ENCODE data around the gene PRKN. TPM values are rescaled to one million over a fixed set of nuclear protein-coding genes. Genes with fewer than 3 reads are reported as not detected.

Gene PRKN
- total RNA-seq, 1 experiment from 2014 or later = 0.34 TPM

DNA sequence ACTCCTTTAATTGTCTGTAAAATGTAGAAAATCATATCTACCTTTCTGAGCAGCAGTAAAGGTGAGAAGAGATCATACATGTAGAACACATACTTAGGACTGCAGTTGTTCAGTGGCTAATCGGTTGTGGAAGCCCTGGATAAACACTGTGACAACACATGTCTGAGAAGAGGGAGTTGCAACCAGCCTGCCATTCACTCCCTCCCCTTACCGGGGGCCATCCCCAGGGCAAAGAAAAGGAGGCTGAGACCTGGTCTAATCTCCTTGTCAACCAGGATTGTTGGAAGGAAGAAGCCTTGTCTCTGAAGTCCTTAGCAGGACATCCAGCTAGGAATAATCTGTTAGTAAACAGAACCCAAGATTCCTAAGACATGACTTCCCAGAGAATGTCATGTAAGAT lies 991.2 kb downstream of the PRKN start:
- TF ChIP-seq, protein P1, sequence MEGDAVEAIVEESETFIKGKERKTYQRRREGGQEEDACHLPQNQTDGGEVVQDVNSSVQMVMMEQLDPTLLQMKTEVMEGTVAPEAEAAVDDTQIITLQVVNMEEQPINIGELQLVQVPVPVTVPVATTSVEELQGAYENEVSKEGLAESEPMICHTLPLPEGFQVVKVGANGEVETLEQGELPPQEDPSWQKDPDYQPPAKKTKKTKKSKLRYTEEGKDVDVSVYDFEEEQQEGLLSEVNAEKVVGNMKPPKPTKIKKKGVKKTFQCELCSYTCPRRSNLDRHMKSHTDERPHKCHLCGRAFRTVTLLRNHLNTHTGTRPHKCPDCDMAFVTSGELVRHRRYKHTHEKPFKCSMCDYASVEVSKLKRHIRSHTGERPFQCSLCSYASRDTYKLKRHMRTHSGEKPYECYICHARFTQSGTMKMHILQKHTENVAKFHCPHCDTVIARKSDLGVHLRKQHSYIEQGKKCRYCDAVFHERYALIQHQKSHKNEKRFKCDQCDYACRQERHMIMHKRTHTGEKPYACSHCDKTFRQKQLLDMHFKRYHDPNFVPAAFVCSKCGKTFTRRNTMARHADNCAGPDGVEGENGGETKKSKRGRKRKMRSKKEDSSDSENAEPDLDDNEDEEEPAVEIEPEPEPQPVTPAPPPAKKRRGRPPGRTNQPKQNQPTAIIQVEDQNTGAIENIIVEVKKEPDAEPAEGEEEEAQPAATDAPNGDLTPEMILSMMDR (IDR thresholded peaks at IDR 0.05; ENCODE audit: insufficient read depth in 1 of 2, low read depth in 1 of 2, low read length in 1 of 2, severe bottlenecking in 1 of 2, unreplicated experiment in 1 of 2) = no peak
- ChIA-PET CTCF (no interaction called here), POLR2A (no interaction called here)
- DNase-seq = no peak
- no TSS peak for BruUV-seq (replicated peaks)
- H3K4me1 Mint-ChIP-seq (ENCODE audit: low read depth, unreplicated experiment) = no peaks in the 10 kb centered on the region
- H3K4me3 ChIP-seq (ENCODE audit: low read depth, low read length) = no peak overlapping the region
- intact Hi-C loops (cut with micrococcal nuclease; ENCODE audit: unreplicated experiment) = no loop called here
- no peaks in the 10 kb centered on the region for H3K27me3 ChIP-seq (replicated peaks; ENCODE audit: control insufficient read depth, insufficient read depth, low read length)
- H3K9me3 Mint-ChIP-seq (ENCODE audit: unreplicated experiment) = no peaks in the 10 kb centered on the region
- H3K27me3 Mint-ChIP-seq (ENCODE audit: insufficient read depth, unreplicated experiment) = peaks cover 7% of the 10 kb centered on the region
- no peaks in the 10 kb centered on the region for H3K9me3 ChIP-seq
- H3K4me3 Mint-ChIP-seq (ENCODE audit: unreplicated experiment) = no peak overlapping the region
- H3K36me3 ChIP-seq (ENCODE audit: control insufficient read depth, insufficient read depth, low read length) = no peaks in the 10 kb centered on the region
- no peaks in the 10 kb centered on the region for H3K4me1 ChIP-seq
- H3K27ac Mint-ChIP-seq (ENCODE audit: unreplicated experiment) = no peak overlapping the region
- H3K36me3 Mint-ChIP-seq (ENCODE audit: insufficient read depth, unreplicated experiment) = no peaks in the 10 kb centered on the region

DNA sequence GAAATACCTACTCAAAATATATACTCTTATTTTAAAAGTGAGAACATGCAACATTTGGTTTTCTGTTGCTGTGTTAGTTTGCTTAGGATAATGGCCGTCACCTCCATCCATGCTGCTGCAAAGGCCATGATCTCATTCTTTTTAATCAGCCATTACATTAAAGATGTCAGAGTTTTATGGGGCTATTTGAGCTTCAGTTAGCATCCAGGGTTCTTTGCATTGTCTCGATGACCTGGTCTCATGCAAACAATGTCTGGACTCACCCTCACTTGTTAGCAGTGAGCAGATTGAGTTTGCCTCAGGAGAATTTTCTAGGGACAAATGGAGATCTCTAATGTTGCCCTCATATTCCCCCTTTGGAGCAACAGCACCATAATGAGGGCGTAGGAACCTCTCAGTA lies 995.0 kb downstream of the PRKN start:
- H3K9me3 Mint-ChIP-seq (ENCODE audit: unreplicated experiment) = no peaks in the 10 kb centered on the region
- Histone ChIP-seq H3K4me1 (no peaks in the 10 kb centered on the region), H3K9me3 (no peaks in the 10 kb centered on the region), H3K27me3 (replicated peaks; ENCODE audit: control insufficient read depth, insufficient read depth, low read length) (no peaks in the 10 kb centered on the region), H3K4me3 (ENCODE audit: low read depth, low read length) (no peak overlapping the region), H3K36me3 (ENCODE audit: control insufficient read depth, insufficient read depth, low read length) (no peaks in the 10 kb centered on the region)
- peaks cover 7% of the 10 kb centered on the region for H3K27me3 Mint-ChIP-seq (ENCODE audit: insufficient read depth, unreplicated experiment)
- ChIA-PET POLR2A (no interaction called here), CTCF (no interaction called here)
- no peaks in the 10 kb centered on the region for H3K36me3 Mint-ChIP-seq (ENCODE audit: insufficient read depth, unreplicated experiment)
- intact Hi-C loops (cut with micrococcal nuclease; ENCODE audit: unreplicated experiment) = no loop called here
- no peak for DNase-seq
- no peak overlapping the region for H3K27ac Mint-ChIP-seq (ENCODE audit: unreplicated experiment)
- TF ChIP-seq, protein P1 (IDR thresholded peaks at IDR 0.05; ENCODE audit: insufficient read depth in 1 of 2, low read depth in 1 of 2, low read length in 1 of 2, severe bottlenecking in 1 of 2, unreplicated experiment in 1 of 2) = no peak
- no peaks in the 10 kb centered on the region for H3K4me1 Mint-ChIP-seq (ENCODE audit: low read depth, unreplicated experiment)
- no peak overlapping the region for H3K4me3 Mint-ChIP-seq (ENCODE audit: unreplicated experiment)
- BruUV-seq (replicated peaks) = no TSS peak

DNA sequence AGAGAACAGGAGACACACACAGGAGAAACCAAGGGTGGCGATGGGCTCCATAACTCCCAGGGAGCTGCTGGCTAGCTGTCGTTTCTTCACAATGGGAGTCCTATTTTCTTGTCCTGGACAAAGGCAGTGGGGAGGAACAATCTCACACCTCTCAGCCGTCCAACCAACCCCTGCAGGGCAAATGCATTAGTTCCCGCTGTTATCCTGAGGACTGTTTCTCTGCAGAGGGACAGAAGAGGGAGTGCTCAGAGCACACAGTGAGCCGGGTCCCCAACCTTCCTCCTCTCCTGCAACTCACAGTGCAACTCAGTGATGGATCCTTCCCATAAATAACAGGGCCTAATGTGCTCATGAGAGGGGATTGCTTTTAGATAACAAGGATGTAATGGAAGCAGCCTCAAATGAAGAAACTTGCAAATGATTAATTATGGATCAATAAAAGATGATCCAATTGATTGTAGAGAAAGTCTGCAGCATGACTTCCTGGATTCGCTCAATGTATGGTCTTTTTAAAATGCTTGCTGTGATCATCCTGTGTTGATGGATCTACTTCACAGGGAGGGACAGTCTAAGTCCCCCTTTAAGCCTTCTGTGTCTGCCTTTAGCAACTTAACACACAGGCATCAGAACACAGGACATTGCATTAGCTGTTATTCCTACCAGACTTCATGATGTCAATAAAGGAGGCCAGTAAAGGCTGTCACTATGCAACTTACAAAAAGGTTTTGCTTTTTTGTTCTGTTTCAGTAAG lies 1000.3 kb downstream of the PRKN start:
- Histone ChIP-seq H3K36me3 (ENCODE audit: control insufficient read depth, insufficient read depth, low read length) (no peaks in the 10 kb centered on the region), H3K4me3 (ENCODE audit: low read depth, low read length) (no peak overlapping the region), H3K4me1 (no peaks in the 10 kb centered on the region), H3K9me3 (no peaks in the 10 kb centered on the region), H3K27me3 (replicated peaks; ENCODE audit: control insufficient read depth, insufficient read depth, low read length) (no peaks in the 10 kb centered on the region)
- Mint-ChIP-seq H3K36me3 (ENCODE audit: insufficient read depth, unreplicated experiment) (no peaks in the 10 kb centered on the region), H3K27me3 (ENCODE audit: insufficient read depth, unreplicated experiment) (no peaks in the 10 kb centered on the region), H3K27ac (ENCODE audit: unreplicated experiment) (no peak overlapping the region), H3K4me1 (ENCODE audit: low read depth, unreplicated experiment) (no peaks in the 10 kb centered on the region), H3K4me3 (ENCODE audit: unreplicated experiment) (no peak overlapping the region), H3K9me3 (ENCODE audit: unreplicated experiment) (no peaks in the 10 kb centered on the region)
- DNase-seq = no peak
- BruUV-seq (replicated peaks) = no TSS peak
- TF ChIP-seq, protein P1 (IDR thresholded peaks at IDR 0.05; ENCODE audit: insufficient read depth in 1 of 2, low read depth in 1 of 2, low read length in 1 of 2, severe bottlenecking in 1 of 2, unreplicated experiment in 1 of 2) = no peak
- ChIA-PET CTCF (no interaction called here), POLR2A (no interaction called here)
- intact Hi-C loops (cut with micrococcal nuclease; ENCODE audit: unreplicated experiment) = no loop called here
